8988T (cell line): ENCODE measurements around the gene CFAP299.
"Not testable (repeated sequence)": the region's sequence is repeated elsewhere in the genome, so short reads cannot be mapped to it uniquely, and the experiment has no call there.

Experiments
- DNase-seq: peaks from one replicate; pipeline ENCODE4 v3.0.0; 2011

The CFAP299 gene

DNA sequence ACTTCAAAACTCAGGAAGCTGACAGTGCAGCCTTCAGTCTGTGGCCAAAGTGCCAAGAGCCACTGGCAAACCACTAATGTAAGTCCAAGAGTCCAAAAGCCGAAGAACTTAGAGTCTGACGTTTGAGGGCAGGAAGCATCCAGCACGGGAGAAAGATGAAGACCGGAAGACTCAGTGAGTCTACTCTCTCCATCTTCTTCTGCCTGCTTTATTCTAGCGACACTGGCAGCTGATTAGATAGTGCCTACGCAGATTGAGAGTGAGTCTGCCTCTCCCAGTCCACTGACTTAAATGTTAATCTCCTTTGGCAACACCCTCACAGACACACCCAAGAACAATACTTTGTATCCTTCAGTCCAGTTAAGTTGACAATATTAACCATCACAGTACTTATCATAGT is 414.0 kb downstream of the CFAP299 start:
- DNase-seq, result not testable (repeated sequence)

DNA sequence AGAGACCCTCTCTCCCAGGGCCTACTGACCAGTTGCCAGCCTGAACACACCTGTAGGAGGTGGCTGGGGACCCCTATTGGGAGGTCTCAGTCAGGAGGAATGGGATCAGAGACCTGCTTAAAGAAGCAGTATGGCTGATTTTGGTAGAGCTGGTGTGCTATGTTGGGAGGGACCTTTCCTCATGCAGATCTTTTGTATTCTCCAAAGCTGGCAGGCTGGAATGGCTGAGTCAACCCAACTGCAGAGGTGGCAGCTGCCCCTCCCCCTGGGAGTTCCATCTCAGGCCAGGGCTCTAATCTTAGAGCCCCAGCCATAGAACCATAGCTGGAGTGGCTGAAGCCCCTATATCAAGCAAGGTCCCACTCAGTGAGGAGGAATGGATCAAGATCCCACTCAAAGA is 415.7 kb downstream of the CFAP299 start:
- DNase-seq, result no peak

DNA sequence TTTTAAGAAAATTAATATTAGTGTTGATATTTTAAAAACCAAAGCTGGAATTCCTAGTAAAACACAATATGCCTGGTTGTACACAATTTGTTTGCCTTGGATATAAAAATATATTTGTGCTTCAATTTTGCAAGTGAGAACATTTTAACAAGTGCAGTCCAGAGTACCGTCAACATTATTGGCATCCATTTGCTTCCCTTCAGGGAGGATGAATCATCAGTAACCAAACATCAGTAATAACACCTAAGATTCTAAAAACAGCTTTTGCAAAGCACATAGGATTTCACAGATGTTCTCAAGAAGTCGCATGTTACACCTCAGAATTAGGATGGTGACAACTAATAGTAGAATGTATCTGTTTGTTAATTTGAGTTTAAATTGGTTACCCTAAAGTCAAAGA is 432.4 kb downstream of the CFAP299 start:
- DNase-seq, result no peak

DNA sequence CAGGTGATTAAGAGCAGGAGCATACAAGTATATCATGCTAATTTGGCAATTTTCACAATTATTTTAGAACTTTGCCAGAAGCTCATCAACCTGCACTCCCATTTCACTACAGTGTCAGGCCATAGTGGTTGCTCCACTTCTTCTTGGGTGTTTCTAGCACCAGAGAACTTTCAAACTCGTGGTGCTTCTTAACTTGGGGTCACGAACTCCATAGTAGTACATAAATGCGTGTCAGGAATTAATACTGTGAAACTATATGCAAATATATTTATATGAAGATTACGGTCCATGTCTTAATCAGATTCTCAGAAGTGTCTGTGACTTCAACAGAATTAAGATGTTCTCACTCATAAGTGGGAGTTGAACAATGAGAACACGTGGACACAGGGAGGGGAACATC is 440.6 kb downstream of the CFAP299 start:
- DNase-seq, result no peak

DNA sequence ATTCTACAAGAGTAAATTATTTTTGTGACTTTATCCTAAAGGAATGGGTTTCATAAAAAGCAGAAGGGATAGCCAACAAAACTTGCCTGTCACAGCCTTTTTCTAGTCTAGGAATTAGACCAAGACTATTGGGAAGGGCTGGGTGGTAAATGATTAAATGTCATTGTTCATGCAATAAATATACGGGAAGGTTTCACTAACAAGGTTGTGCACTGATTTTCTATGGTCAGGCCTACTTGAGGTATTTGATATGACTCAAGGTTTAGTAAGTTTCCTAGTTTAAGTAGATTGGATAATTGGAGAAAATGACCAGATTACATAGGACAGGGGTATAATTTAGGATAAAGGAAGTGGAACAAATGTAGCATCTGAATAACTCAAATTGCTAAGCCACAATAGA is 445.9 kb downstream of the CFAP299 start:
- DNase-seq, result no peak

DNA sequence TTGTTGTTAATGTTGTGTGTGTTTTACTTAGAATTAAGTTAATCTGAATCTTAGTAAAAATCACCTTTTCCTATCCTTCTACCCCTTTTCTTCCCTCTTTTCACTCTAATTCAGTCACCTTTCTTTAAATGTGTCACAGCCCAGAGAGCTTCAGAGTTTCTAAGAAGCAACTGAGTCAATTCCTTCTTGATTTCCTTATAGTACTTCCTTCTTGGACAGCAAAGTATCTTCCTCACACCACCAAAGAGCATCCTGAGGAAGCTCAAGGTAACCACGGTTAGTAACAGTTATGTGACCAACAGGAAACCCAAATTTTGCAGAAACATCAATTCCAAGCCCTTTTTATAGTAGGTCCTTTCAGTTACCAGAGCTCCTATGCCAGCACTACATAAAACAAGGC is 451.8 kb downstream of the CFAP299 start:
- DNase-seq, result no peak

DNA sequence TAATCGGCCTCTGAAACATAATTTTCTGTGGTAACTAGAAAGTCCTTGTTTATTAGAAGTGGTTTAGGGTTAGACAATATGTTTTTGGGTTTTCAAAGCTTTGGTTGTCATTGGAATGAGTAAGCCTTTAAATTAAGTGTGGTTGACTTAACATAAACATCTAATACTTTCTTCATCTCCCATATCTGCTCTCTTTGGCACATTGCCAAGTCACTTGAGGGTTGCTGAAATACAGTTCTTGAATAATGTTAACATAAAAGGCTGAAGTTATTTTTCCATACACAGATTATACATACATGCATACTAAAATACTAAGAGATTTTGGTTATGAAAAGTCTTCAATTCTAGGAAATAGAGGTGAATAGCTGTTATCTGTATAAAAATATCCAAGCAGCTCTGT is 453.3 kb downstream of the CFAP299 start:
- no peak for DNase-seq

DNA sequence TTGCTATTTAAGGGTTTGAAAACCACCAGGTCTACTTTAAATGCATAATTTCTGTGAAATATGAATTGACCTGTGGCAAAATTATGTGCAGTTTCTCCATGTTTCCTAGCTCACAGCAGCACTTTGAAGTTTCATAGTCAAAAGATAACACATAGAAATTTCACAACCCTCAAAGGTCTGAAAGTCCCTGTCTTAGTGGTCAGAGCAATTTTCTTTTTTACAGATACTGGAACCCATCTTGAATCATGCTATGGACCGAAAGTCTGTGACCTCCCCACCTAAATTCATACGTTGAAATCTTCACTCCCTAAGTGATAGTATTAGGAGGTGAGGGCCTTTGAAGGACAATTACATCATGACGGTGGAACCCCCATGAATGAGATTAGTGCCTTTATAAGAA is 454.6 kb downstream of the CFAP299 start:
- DNase-seq, result no peak

DNA sequence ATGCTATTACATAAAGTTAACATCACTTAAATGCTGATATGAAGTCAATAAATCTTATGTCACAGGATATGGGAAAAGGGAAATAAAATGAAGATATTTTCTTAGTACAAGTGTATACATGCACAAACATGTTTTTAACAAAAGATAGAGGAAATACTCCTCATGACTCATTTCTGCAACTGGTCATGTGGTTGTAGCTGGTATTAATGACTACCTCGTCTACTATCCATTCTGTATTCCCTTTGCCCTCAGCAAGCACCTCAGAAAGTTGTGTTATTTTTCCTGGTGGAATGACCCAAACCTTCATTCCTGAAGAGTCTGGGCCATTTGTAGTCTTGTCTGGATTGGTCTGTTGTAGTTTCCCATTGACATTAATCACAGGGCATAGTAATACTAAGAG is 458.1 kb downstream of the CFAP299 start:
- DNase-seq, result not testable (repeated sequence)

DNA sequence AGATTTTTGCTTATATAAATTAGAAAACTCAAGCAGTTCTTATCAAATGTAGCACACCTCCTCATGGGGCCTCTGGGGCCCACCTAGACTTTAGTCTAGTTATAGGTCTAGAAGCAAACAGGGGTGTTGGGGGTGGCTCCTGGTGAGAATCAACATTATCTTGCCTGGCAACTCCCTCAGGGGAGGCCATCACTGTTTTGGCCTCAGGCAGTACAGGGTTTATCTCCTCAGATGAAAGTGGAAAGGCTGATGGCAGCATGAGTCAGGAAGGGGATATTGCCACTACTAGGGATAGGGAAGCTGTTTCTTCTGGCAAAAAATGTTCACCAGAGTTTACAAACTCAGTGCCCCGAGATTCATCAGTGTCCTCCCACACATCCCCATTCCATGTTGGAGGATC is 462.6 kb downstream of the CFAP299 start:
- DNase-seq, result no peak

DNA sequence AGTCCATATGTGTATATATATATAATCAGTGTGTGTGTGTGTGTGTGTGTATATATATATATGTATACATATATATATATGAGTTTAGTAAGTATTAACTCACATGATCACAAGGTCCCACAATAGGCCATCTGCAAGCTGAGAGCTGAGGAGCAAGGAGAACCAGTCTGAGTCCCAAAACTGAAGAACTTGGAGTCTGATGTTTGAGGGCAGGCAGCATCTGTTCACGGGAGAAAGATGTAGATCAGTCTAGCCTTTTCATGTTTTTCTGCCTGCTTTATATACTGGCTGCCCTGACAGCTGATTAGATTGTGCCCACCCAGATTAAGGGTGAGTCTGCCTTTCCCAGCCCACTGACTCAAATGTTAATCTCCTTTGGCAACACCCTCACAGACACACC is 465.2 kb downstream of the CFAP299 start:
- not testable (repeated sequence) for DNase-seq

DNA sequence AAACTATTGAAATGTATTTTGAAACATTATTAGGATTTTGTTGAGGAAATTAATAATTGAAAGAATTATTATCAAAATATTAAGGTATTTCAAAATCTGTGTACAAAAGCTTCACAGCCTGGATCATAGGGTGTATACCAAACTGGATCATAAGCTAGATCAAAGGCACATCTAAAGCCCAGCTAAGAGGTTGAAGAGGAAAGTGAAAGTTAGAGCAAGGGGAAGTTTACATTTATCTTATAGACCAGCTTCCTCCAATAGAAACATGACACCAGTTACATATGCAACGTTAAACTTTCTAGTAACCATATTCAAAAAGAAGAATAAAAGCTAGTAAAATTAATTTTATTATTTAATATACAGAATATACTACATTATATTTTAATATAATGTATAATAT is 467.8 kb downstream of the CFAP299 start:
- DNase-seq, result no peak

DNA sequence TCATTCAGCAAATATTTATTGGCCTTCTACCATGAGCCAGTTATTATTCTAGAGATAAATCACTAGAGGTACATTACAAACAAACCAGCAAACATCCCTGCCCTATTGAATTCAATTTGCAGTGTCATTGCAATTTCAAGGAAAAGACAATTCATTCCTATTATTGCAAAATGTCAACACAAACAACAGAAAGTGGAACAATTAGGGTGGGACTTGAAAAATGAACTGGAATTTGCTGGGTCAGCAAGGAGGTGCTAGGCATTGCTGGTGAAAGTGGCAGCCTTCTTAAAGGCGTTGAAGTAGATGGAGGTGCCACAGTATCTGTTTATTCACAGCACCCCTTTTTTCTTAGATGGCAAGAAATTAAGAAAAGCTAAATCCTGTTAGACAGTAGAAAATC is 470.9 kb downstream of the CFAP299 start:
- no peak for DNase-seq

DNA sequence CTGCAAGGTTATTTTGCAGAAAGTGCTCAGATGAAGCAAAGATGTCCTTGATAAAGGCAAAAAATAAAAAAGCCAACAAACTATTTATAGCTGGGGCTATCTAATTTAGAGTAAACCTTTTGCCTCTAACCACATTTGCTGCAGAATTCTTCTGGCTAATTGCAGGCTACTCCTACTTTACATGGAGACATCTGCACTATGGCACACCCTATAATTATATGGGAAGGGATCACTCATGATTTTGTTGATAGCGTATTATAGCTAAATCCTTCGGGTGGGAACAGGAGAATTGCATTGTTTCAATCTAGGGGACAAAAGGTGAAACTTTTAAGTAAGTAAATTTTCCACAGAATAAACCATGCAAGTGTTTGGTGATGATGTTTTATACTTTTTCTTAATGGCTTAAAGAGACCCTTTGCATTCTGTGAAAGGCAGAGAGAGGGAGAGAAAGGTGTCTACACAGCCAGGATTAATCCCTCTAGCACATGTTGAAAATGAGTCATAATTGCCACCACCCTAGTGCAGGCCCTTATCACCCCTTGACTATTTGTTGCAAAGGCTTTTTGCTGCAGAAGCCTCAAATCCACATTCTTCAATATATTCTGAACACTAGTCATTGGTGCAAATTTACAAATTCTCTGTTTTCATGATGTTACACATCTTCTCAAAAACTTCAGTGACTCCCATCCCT is 473.7 kb downstream of the CFAP299 start:
- DNase-seq, result no peak

DNA sequence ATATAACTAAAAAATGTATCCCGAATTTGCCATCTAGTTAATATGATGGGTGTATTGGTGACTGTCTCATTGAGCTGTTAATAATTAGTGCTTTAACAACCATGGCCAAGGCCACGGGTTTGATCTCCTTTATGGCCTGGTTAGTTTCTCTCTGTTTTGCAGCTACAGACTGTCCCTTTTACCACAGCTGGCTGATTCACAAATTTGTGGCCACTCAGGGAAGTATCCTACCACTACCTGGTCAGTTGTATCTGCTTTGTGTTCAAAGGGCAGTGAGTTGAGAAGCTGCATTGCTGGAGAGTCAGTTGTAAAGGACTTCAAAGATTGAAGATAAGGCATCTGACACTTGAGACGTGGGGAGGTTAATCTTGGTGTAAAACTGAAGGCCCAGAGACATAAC is 475.9 kb downstream of the CFAP299 start:
- DNase-seq, result no peak

DNA sequence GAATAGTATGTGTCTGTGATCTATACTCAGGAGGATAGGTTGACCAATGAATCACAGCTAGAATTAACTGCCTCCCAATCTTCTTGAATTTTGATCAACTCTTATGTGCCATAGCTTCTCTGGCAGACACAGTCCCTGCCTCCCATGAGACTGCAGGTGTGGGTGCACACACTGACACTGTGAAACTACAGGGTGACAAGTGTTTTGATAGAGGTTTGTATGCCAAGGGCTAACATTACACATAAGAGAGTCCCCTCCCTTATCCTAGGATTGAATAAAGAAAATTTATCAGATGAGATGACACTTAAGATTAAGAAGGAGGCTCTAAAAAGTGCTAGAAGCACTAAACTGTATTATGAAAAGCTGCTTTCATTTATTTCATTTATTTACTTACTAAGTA is 476.6 kb downstream of the CFAP299 start:
- no peak for DNase-seq

DNA sequence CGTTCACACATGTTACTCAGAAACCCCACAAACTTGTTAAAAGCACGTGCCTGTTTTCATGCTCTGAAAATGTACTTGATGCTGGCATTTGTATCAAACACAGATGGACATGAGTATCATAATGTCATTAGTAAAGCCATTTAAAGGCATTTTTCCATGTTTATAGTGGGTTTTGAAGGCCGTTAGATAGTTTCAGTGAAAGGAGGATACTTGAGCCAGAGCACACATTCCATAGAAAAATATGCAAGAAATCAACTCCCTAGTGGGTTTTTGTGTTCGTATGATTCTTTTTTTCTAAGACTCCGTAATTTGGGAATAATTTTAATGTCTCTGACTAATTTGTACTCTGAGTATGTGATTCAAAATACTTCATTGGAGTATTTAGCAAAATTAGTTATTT is 478.7 kb downstream of the CFAP299 start:
- DNase-seq, result no peak

DNA sequence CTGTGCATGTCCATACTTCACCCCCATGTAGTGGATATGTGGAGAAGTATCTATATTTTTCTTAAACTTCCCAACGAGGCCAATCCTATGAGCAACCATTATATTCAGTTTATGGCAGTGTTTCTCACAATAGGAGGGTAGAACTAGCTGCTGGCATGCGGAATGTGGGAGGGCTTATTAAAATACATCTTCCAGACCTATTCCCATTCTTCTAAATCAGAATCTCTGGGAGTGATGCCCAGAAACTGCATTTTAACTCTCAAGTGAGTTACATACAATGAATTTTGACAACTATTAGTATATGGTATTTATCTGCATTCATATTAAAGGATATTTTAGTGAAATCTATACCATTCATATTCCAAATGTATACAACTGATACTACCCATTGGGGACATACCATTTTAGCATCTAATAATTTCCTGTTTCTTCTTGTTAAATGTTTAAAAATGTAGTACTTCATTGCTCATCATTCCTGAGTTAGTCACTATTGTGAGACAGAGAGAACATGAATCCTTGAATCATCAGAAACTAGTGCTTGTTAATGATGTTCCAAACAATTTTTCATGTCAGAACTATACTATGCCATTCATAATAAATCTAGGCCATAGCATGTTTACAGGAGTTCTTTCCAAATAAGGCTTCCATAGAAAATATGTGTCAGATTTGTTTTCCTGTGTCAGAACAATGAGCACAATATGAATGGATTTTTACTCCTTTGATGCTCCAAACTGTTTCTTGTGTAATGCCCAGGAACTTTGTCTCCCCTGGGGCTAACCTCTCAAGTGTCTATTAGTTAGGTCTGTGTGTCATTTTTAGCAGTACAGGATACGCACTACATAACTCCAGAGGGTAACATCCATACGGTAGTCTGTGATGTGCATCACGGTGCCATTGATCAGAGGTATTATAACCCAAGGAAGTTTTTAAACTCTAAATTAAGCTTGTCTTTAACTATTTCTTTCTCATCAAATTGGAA is 496.1 kb downstream of the CFAP299 start:
- DNase-seq, result no peak

DNA sequence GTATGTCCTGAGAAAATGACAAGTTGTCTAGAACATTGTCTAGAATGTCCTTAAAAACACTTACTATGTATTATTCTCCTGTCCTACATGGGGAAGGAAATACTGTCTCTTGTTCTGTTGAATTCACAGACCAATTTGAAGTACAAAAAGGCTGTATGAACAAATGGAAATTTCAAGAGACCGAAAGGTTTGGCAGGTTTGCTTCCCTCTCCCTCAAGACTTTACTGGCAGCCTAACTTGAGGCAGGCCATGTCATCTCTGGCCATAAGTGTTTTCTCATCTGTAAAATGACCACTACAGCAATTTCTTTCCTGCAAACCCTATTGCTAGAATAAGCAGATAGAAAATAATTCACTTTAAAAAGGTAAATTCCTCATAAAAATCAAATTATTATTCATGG is 503.8 kb downstream of the CFAP299 start:
- DNase-seq, result no peak

DNA sequence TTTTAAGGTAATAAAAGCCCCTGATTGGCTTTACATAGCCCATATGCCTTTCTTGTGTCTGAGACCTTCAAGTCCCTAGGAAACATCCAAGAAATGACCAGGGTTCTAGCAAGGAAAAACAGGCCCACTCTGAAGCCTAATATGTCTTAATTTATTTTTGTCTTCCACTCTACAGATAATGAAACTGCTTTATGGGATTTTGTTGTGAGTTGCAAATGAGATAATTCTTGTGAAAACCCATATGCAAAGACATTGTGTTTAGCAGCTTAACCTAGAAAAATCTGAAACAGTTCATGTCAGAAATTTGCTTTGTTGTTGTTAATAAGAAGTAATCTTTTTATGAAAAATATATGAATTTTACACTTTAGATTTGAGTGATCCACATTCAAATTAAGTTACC is 504.3 kb downstream of the CFAP299 start:
- no peak for DNase-seq

DNA sequence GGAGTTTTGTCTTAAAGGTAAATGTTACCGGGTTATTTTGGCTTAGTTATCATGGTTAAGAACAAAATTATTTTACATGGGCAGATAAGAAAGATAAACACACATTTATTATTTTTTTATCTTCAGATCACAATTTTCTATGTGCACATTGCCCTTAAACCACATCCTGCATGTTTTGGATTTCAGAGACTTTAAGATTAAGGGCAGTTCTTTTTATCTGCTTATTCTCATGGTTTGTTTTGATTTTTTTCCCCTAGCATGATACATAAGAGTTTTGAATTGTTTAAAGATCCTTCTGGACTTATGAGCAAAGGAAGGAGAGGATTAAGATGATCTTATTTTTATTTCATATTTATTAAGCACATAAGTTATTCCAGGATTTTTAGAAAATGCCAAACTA is 504.9 kb downstream of the CFAP299 start:
- no peak for DNase-seq

DNA sequence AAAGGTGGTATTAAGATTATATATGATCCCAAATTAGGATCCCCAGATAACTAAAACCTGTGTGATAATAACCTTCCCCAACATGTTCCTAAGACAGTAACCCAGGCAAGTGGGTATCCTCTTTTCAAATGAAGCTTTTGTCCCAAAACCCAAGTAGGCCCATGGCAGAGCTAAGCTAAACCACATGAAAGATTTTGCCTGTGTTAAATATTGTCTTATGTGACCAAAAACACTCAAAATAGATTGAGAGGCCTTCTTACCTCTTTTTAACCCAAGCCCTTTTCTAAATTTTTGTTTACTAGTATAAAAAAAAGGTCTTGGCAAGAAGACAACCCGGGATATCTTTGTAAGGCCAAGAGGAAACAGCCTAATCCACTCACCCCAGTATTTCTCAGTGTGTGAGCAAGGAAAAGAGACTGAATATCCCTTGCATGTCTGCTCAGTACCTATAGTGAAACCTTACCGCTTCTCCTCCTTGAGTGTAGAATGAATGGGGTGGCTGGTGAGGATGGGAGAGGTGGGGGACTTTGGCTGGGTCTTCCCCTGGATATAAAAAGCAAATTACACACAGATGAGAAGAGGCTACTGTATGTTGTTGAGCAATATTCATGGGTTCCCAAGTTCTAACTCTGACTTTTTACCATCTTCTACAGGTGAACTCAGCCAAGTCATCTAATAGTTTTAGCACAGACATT is 506.2 kb downstream of the CFAP299 start:
- no peak for DNase-seq

DNA sequence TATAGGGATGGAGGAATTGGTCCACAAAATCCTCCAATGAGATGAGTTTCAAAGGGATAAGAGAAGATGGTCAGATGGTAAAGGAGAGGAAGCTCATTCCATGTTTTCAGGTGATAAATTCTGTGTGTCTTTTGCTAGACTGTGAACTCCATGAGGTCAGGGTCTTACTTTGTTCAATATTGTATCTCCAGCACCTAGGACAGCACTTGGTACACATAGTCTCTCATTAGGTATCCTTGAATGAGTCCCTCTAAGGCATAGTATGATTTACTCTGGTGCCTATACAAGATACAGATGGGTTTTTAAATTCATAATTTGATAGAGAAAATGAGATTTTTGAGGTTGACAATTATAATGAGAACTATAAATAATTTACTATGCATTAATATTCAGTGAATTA is 510.7 kb downstream of the CFAP299 start:
- no peak for DNase-seq

DNA sequence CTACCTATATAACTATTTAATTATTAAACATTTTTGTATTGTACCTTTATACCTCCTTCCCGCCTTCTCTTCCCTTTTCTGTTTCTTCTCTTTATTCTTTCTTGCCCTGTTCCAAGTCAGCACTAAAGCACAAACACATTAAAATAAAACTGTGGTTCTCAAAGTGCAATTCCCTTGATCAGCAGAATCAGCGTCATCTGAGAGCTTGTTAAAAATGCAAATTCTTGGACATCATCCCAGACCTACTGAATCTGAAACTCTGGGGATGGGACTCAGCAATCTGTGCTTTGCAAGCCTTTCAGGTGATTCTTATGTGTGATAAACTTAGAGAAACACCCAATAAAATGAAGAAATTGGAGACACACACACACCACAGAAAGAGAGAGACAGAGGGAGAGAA is 516.5 kb downstream of the CFAP299 start:
- DNase-seq, result no peak
